Thyroid gland (tissue), 4 donors: ENCODE data around the gene CHCHD10.

Experiments used
- CTCF ChIP-seq, 6 experiments: fragments of 200-600 bp in 3 of 6; fragments of 450-650 bp in 3 of 6; sonication (generic) in 3 of 6; IDR thresholded peaks; one replicate each; pipeline ENCODE4 v1.5.1; 2016 to 2019; ENCODE audit warnings: antibody characterized with exemption in 6 of 6, mild to moderate bottlenecking in 2 of 6, inconsistent platforms in 1 of 6, moderate library complexity in 1 of 6
- POLR2A ChIP-seq, 2 donors: fragments of 450-650 bp; IDR thresholded peaks; one replicate each; pipeline ENCODE4 v1.6.1; 2017; ENCODE audit warnings: antibody characterized with exemption in 2 of 2, mild to moderate bottlenecking in 2 of 2, moderate library complexity in 1 of 2

DNA sequence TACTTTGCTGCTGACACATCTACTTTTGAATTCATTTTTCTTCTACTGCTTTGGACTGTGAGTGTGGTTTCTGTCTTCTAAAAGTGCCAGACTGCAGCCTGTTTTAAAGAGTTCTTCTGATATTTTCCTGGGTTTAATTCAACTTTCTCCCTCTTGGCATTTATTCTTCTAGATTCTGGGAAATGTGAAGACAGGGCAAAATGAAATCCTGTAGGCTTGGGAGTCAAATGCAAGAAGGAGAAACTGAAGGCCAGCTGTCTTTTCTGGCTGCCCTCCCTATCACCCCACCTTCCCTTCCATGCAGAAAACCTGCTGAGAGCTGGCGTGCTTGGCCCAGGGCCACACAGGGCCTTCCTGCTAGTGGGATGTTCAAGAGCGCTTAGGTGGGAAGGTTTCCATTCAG, 24.5 kb downstream of the CHCHD10 start:
- no peak for TF ChIP-seq CTCF (IDR thresholded peaks at IDR 0.05)
- TF ChIP-seq POLR2A (IDR thresholded peaks at IDR 0.05) = no peak
